OCI-LY3 (cell line): ENCODE measurements around the gene SAMD13.

Experiments used
- H2AFZ ChIP-seq: fragments of 200-600, 300-600 bp; shearing (Covaris generic); 2 replicates; pipeline ENCODE4 v1.6.0; 2014; ENCODE audit warnings: antibody characterized with exemption, low read depth, low read length
- H3K27ac ChIP-seq: fragments of 200-600, 300-600 bp; sonication (generic); 2 replicates; pipeline ENCODE4 v1.5.1; 2014; ENCODE audit warnings: mild to moderate bottlenecking, low read length, moderate library complexity, mixed read lengths
- H3K27me3 ChIP-seq: fragments of 200-600, 300-600 bp; sonication (generic); 2 replicates; pipeline ENCODE4 v1.6.1; 2014; ENCODE audit warnings: low read depth, low read length, mixed read lengths
- H3K36me3 ChIP-seq: fragments of 200-600, 300-600 bp; sonication (generic); replicated peaks from 2 replicates; pipeline ENCODE3; 2014; ENCODE audit warnings: low read depth, low read length, mixed read lengths
- H3K4me1 ChIP-seq: fragments of 300-600, 200-600 bp; sonication (generic); 2 replicates; pipeline ENCODE4 v1.6.1; 2014; ENCODE audit warnings: low read length, mixed read lengths
- H3K4me2 ChIP-seq: fragments of 200-600, 300-600 bp; sonication (generic); 2 replicates; pipeline ENCODE4 v1.6.1; 2014; ENCODE audit warnings: low read length, mixed read lengths
- H3K4me3 ChIP-seq: fragments of 300-600, 200-600 bp; sonication (generic); 2 replicates; pipeline ENCODE4 v1.5.1; 2014; ENCODE audit warnings: antibody characterized with exemption, mild to moderate bottlenecking, low read length, moderate library complexity
- H3K79me2 ChIP-seq: fragments of 300-600, 200-600 bp; shearing (Covaris generic); 2 replicates; pipeline ENCODE4 v1.6.1; 2014; ENCODE audit warnings: mild to moderate bottlenecking, low read length, mixed read lengths
- H3K9ac ChIP-seq: fragments of 300-600, 200-600 bp; shearing (Covaris generic); 2 replicates; pipeline ENCODE4 v1.6.0; 2014; ENCODE audit warnings: mild to moderate bottlenecking, low read length, moderate library complexity
- H3K9me3 ChIP-seq: fragments of 200-600, 300-600 bp; shearing (Covaris generic); 2 replicates; pipeline ENCODE4 v1.6.1; 2014; ENCODE audit warnings: low read length, mixed read lengths; ENCODE audit not compliant: insufficient read depth
- H4K20me1 ChIP-seq: fragments of 200-600, 300-600 bp; sonication (generic); 2 replicates; pipeline ENCODE4 v1.6.1; 2016; ENCODE audit warnings: low read length, mixed read lengths; ENCODE audit not compliant: insufficient read depth
- EZH2phosphoT487 ChIP-seq: fragments of 200-600 bp; shearing (Covaris generic); IDR thresholded peaks from 2 replicates; pipeline ENCODE4 v1.6.1; 2018; ENCODE audit warnings: antibody characterized with exemption, mixed run types, low read depth
- TF ChIP-seq, protein P1 (sequence below): fragments of 200-600, 300-600 bp; sonication (generic); IDR thresholded peaks from 2 replicates; pipeline ENCODE4 v1.5.1; 2014; ENCODE audit warnings: antibody characterized with exemption, low read length, low read depth

SAMD13 gene, protein sequence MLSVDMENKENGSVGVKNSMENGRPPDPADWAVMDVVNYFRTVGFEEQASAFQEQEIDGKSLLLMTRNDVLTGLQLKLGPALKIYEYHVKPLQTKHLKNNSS

GRCh38 chr1:84301004-84301784 lies at the start of gene SAMD13:
SAMD13 (plus strand) TSS chr1:84301708; CDS start chr1:84303235, 1,527 bp downstream.
- Histone ChIP-seq H3K4me3 (peak within 1 kb of the TSS; percentile 74), H3K4me1 (peaks cover 28% of the 10 kb centered on the region), H3K9ac (peak within 1 kb of the TSS; percentile 54), H3K79me2 (no peaks in the 10 kb centered on the region), H3K27me3 (no peaks in the 10 kb centered on the region), H3K9me3 (no peaks in the 10 kb centered on the region), H4K20me1 (no peaks in the 10 kb centered on the region), H3K27ac (no peak within 1 kb of the TSS), H2AFZ (peak within 1 kb of the TSS; percentile 90), H3K36me3 (no peaks in the 10 kb centered on the region), H3K4me2 (peak within 1 kb of the TSS; percentile 92)
- TF ChIP-seq, protein P1, sequence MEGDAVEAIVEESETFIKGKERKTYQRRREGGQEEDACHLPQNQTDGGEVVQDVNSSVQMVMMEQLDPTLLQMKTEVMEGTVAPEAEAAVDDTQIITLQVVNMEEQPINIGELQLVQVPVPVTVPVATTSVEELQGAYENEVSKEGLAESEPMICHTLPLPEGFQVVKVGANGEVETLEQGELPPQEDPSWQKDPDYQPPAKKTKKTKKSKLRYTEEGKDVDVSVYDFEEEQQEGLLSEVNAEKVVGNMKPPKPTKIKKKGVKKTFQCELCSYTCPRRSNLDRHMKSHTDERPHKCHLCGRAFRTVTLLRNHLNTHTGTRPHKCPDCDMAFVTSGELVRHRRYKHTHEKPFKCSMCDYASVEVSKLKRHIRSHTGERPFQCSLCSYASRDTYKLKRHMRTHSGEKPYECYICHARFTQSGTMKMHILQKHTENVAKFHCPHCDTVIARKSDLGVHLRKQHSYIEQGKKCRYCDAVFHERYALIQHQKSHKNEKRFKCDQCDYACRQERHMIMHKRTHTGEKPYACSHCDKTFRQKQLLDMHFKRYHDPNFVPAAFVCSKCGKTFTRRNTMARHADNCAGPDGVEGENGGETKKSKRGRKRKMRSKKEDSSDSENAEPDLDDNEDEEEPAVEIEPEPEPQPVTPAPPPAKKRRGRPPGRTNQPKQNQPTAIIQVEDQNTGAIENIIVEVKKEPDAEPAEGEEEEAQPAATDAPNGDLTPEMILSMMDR, result no peak
- no peak for TF ChIP-seq EZH2phosphoT487

DNA sequence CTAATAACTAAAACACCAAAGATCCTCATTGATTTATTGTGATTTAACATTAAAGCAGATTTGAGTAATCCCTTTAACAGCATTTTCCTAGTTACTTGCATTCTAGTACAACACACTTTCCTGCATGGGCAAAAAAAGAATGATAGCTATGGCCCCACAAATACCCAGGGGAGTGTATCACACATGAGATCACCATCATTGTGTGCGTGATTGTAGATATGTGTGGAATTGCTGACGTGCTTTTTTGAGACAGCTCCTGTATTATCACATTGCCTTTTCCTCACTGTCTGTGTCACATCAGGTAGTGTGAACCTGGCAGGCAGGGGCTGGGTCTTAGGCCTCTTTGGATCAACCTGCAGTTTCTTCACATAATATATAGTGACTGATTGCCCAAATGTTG lies 48.5 kb upstream of the SAMD13 start:
- Histone ChIP-seq H3K4me2 (no peak overlapping the region), H3K36me3 (no peaks in the 10 kb centered on the region), H2AFZ (no peak overlapping the region), H3K9ac (no peak overlapping the region), H3K27ac (no peak overlapping the region), H3K27me3 (no peaks in the 10 kb centered on the region), H3K4me1 (peaks cover under 1% of the 10 kb centered on the region; the same call in 1 of the 2 replicates), H3K9me3 (no peaks in the 10 kb centered on the region), H3K4me3 (no peak overlapping the region), H3K79me2 (no peaks in the 10 kb centered on the region), H4K20me1 (no peaks in the 10 kb centered on the region)
- TF ChIP-seq, protein P1, result no peak
- TF ChIP-seq EZH2phosphoT487, result no peak

GRCh38 chr1:84253891-84254290 lies 47.6 kb upstream of the SAMD13 start:
- Histone ChIP-seq H3K27ac (no peak overlapping the region), H3K79me2 (no peaks in the 10 kb centered on the region), H3K9ac (no peak overlapping the region), H3K36me3 (no peaks in the 10 kb centered on the region), H3K4me3 (no peak overlapping the region), H3K27me3 (no peaks in the 10 kb centered on the region), H2AFZ (no peak overlapping the region), H3K4me1 (no peaks in the 10 kb centered on the region), H3K9me3 (no peaks in the 10 kb centered on the region), H4K20me1 (no peaks in the 10 kb centered on the region), H3K4me2 (no peak overlapping the region)
- TF ChIP-seq EZH2phosphoT487, result no peak
- TF ChIP-seq, protein P1, result no peak

DNA sequence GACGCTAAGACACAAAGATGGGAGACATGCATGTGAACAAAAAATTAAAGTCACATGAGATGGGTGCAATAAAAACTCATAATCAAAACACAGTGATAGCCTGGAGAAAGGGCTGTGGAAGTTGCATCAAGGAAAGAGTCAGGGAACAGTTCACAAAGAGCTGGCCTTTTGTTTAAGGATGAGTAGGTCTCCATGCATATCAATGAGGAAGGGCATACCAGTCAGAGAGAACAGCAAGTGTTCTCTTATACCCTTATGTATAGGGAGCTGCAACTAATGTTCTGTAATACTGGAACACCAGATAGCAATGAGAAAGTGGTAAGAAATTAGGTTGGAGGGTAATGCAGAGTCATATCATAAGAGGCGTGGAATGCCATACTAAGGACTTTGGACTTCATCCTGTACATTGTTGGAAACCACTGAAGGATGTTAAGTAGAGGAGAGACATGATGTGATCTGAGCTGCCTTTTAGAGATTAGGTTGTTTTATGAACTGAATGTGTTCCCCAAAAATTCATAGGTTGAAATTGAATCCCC lies 46.7 kb upstream of the SAMD13 start:
- Histone ChIP-seq H3K9me3 (no peaks in the 10 kb centered on the region), H3K9ac (no peak overlapping the region), H3K4me2 (no peak overlapping the region), H3K27me3 (no peaks in the 10 kb centered on the region), H3K79me2 (no peaks in the 10 kb centered on the region), H4K20me1 (no peaks in the 10 kb centered on the region), H2AFZ (no peak overlapping the region), H3K4me1 (no peaks in the 10 kb centered on the region), H3K4me3 (no peak overlapping the region), H3K27ac (no peak overlapping the region), H3K36me3 (no peaks in the 10 kb centered on the region)
- TF ChIP-seq EZH2phosphoT487, result no peak
- TF ChIP-seq, protein P1, result no peak
